ENCODE results near the gene MTRF1.
A peak's percentile ranks its signal among the peaks of the same experiment; 100 is the strongest.
"Not testable (repeated sequence)": the region's sequence is repeated elsewhere in the genome, so short reads cannot be mapped to it uniquely, and the experiment has no call there.

The MTRF1 gene

GRCh38 chr13:41294914-41295313, 31.5 kb upstream of the MTRF1 start:
- no peak overlapping the region for H3K4me3 ChIP-seq (ENCODE audit: low read length)
- no peak for DNase-seq (ENCODE audit: low read depth)
- TF ChIP-seq CTCF (conservative IDR thresholded peaks at IDR 0.05; ENCODE audit: low read length), result no peak

- DNase-seq (ENCODE audit: low read depth), result no peak
- TF ChIP-seq CTCF (conservative IDR thresholded peaks at IDR 0.05; ENCODE audit: low read length), result no peak
- H3K4me3 ChIP-seq (ENCODE audit: low read length), result no peak overlapping the region
Observed at GRCh38 chr13:41293272-41293671, 29.9 kb upstream of the MTRF1 start.

GRCh38 chr13:41291246-41291645, 27.9 kb upstream of the MTRF1 start:
- TF ChIP-seq CTCF (conservative IDR thresholded peaks at IDR 0.05; ENCODE audit: low read length), result no peak
- H3K4me3 ChIP-seq (ENCODE audit: low read length), result no peak overlapping the region
- no peak for DNase-seq (ENCODE audit: low read depth)

GRCh38 chr13:41289463-41289881, 26.1 kb upstream of the MTRF1 start:
- TF ChIP-seq CTCF (conservative IDR thresholded peaks at IDR 0.05; ENCODE audit: low read length), result no peak
- peak; percentile 5 for DNase-seq (ENCODE audit: low read depth)
- H3K4me3 ChIP-seq (ENCODE audit: low read length), result no peak overlapping the region

GRCh38 chr13:41286370-41286769, 23.0 kb upstream of the MTRF1 start:
- no peak overlapping the region for H3K4me3 ChIP-seq (ENCODE audit: low read length)
- DNase-seq (ENCODE audit: low read depth), result no peak
- no peak for TF ChIP-seq CTCF (conservative IDR thresholded peaks at IDR 0.05; ENCODE audit: low read length)

GRCh38 chr13:41284512-41285288, 21.3 kb upstream of the MTRF1 start:
- no peak overlapping the region for H3K4me3 ChIP-seq (ENCODE audit: low read length)
- peak; percentile 85 for DNase-seq (ENCODE audit: low read depth)
- TF ChIP-seq CTCF (conservative IDR thresholded peaks at IDR 0.05; ENCODE audit: low read length), result no peak

- no peak for TF ChIP-seq CTCF (conservative IDR thresholded peaks at IDR 0.05; ENCODE audit: low read length)
- H3K4me3 ChIP-seq (ENCODE audit: low read length), result no peak overlapping the region
- no peak for DNase-seq (ENCODE audit: low read depth)
Observed at GRCh38 chr13:41282129-41282571, 18.8 kb upstream of the MTRF1 start.

- DNase-seq (ENCODE audit: low read depth); H3K4me3 ChIP-seq (ENCODE audit: low read length): not testable (repeated sequence)
Observed at GRCh38 chr13:41279156-41279555, 15.8 kb upstream of the MTRF1 start.
